T-helper 2 cell (primary cell): ENCODE measurements around the gene NKPD1.

ENCODE experiments used
- DNase-seq, 5 experiments: peaks; one replicate each; pipeline versions ENCODE4 v3.0.0 to v3.0.0-alpha.2; 2012 to 2022

NKPD1 gene

DNA sequence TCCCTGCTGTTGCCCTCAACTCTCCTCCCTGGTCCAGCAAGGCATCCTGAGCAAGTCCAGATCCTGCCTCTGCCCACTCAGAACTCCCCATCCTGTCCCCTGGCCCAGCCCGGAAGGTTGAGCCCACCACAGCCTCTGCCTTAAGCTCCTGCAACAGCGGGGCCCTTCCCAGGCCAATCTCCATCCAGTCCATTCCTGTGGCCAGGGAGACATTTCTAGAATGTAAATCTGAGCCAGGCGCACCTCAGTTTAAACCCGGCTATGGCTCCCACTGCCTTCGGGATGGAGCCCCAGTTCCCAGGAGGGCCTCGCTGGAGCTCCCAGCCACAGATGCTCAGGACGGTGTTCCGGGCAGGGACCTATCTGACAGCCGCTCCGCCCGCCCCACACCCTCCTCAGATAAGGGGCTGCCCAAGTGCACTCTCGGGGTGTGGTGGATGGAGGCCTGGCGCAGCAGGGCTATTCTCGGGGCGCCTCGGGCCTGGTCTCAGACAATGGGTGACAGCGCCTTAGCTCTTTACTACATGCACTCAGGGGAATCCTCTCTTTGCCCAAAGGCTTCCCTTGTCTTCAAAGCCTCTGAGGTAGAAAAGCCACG lies 11.9 kb upstream of the NKPD1 start:
- DNase-seq, result no peak

DNA sequence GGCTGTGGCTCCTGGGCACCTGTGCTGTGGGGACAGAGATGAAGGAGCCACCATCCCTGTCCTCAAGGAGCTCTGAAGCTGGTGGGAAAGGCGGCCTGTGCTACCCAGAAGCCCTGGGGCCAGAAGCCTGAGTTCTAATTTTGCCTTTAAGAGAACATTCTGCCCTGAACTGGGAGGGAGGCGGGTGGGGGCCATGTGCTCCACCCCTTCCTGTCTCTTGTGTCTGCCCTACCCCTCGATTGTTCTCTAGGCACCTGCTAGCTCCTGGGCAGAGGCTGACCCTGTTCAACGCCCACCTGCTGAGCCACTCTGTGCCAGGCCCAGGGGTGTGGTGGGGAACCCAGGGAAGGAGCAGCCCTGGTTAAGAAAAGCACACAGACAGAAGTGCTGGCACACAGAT lies 11.4 kb upstream of the NKPD1 start:
- DNase-seq, result peak in 1 of 5 experiments; percentile 71

DNA sequence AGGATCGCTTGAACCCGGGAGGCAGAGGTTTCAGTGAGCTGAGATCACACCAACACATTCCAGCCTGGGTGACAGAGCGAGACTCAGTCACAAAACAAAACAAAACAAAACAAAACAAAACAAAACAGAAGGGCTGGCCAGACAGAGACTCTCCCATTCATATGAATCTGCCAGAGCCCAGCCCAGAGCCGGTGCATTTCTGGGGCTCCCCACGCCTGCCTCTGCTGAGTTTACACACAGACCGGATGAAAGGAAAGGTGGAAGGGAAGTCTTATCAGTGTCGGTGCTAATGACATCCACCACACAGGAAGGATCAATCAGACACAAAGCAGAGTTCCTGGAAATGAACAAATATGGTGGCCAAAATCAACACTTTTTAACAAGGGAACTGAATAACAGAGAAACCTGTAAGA lies 10.4 kb upstream of the NKPD1 start:
- peak in 3 of 5 experiments; percentile 39 to 87 (median 51) for DNase-seq

DNA sequence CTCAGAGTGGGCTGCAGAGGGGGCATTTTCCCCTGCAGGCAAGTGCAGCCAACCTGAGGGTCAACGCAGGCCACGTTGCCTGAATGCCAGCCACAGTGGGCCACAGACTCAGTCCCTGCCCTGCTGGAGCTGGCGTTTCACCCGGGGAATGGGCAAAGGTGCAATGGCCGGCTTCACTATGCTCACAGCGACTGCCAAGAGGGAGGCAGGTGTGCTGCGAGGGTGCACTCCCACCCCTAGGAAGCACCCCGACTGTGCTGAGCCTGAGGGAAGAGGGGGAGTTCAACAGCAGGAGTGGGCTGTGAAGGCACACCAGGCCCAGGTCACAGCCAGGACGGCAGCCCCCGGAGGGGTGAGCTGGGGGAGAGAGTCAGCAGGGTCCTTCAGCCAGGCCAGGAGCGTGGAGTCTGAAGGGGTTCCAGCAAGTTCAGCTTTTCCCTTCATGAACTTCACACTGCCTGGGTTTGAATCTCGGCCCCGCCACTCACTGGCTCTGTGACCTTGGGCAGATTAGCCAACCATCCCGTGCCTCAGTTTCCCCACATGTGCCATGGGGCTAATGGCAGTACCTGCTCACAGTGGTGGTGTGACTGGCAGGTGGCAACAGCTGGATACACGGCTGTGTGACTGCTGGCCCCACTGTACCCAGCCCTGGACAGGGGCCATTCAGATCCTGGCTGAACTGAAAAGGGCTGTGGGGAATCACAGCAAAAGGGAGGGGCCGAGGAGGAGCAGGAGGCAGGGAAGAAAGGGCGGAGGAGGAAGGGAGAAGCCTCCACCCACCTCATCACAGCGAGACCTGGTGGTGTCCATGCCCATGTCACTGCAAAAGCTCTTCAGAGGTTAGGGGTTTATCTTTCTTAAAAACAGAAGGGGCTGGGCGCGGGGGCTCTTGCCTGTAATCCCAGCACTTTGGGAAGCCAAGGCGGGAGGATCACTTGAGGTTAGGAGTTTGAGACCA lies 9.6 kb upstream of the NKPD1 start:
- no peak for DNase-seq

DNA sequence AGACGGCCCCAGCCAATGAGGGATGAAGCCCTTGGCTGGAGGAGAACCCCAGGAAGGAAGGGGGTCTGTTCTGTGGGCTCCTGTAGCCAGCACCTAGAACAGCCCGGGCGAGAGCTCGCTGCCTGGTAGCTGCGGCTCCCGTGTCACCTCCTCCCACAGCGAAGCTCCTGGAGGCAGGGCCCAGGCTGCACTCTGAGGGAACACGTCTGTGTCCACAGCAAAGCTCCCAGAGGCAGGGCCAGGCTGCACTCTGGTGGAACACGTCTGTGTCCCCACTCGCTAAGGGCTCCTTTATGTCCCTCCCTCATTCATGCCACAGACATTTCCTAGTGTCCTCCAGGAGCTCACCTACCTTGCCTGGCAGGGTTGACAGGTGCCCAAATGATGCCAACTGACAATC lies 8.8 kb upstream of the NKPD1 start:
- DNase-seq, result no peak

DNA sequence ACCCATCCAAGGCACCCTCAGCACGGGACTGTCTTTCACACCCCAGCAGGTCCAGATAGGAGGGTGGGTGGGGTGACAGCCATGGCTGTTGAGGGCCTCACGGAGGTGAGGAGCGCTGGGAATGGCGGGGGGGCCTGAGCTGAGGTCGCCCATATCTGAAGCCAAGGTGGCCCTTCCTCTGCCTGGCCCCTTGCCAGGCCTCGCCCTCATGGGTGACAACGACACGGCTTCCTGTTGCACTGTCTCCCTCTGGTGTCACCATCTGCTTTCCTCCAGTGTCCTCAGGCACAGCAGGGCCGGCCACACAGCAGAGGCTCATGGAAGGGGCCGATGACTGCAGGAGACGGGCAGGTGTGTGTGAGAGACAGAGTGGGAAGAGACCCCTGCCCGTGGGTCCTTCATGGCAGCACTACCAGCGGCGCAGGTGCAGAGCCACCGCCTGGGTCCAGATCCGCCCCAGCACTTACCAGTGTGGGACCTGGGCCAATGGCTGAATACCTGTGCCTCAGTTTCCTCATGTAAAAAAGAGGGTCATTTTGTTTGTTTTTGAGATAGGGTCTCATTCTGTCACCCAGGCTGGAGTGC lies 8.1 kb upstream of the NKPD1 start:
- no peak for DNase-seq

DNA sequence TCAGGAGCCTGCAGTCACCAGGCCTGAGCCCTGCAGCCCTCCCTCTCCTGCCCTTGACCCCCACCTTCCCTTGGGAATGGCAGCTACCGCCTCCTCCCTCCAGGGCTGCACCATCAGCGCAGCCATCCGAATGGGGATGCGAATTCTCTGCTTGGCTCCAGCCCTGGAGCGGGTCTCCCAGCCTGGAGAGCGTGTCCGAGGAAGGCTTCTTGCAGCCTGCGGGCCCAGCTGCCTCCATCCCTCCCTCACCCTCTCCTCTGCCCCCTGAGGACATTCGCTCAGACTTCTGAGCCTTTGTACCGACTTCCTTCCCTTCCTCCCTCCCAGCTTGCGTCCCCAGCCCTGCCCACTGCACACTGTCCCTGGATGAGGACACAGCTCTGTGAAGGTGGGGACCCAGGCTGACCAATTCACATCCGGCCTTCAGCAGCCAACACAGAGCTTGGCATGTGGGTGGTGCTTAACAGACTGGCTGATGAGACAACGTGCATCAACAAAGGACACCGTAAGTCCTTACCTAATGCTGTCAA lies 6.0 kb upstream of the NKPD1 start:
- no peak for DNase-seq

DNA sequence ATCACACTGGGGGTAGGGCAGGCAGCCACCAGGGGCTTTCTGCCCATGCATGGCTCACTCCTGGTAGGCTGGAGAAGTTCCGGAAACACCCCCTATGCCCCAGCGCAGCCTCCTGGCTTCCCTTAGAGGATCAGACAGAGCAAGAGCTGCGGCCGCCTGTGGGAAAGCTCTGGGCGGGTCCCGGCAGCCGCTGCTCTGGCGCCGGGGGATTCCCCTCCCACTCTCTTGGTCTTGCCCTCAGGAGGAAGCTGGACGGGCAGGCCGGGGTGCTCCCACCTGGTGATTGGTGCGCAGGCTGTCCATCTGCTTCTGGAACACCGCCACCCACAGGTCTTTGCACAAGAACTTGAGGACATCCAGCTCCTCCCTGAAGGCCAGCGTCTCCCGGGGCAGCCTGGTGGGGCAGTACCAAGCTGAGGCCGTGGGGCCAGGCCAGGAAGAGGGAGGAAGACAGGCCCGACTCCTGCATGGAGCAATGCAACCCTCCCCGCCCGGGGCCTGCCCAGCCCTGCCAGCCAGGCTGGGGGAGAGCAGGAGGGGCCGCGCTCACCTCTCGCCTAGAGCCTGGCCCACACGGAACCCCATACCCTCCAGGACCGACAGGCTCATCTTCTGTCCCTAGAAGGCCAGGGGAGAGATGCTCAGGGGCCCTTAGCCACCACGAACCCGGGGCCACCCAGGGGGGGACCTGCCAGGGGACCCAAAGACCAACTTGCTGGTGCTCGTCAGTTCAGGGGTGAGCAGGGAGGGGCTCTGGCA lies 4.0 kb upstream of the NKPD1 start:
- DNase-seq, result peak; percentile 18 to 60 (median 42)

DNA sequence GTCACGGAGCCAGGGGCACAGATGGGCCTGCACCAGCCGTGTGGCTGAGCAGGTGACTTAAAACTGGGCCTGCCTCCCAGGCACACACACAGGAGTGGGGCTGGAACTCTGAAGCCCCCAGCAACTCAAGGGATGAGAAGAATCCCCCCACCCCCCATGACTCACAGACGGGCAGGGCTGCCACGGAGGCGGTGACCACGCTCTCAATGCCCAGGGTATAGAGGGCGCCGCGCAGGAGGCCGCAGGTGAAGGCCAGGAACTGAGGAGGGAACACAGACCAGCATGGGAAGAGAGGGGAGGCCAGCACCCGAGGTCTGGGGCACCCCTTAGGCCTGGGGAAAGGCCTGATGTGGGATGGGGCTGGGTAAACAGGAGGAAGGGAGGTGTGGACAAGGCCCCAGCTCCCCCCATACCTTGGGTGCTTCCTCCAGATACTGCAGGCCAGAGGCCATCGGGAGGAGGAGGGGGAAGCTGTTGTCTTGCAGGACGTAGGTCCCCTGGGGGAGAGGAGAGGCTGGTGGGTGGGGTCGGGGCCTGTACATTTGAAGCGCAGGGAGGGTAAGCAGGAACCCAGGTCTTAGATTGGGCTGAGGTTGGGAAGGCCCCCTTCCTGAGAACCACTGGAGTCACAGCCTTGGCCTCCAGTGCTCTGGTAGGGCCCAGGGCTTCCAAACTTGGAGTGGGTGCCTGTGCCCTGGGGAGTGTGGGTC lies 3.1 kb upstream of the NKPD1 start:
- DNase-seq, result no peak

DNA sequence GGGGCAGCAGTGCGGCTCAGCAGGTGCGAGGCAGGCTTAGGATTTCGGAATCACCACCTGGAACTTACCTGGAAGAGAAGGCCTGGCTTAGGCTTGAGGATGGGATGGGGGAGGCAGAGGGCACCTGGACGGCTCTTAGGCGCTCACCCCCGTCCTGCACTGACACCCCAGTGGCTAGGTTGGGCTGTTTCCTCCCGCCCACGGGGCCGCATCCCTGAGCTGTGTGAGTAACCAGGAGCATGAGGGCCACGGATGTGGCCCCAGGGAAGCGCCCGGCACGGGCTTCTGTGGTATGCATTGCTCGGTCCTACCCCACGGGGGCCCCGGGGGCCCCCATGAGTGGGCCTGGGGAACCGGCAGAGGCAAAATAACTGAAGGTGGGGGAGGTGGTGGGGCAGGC lies 2.4 kb upstream of the NKPD1 start:
- no peak for DNase-seq

DNA sequence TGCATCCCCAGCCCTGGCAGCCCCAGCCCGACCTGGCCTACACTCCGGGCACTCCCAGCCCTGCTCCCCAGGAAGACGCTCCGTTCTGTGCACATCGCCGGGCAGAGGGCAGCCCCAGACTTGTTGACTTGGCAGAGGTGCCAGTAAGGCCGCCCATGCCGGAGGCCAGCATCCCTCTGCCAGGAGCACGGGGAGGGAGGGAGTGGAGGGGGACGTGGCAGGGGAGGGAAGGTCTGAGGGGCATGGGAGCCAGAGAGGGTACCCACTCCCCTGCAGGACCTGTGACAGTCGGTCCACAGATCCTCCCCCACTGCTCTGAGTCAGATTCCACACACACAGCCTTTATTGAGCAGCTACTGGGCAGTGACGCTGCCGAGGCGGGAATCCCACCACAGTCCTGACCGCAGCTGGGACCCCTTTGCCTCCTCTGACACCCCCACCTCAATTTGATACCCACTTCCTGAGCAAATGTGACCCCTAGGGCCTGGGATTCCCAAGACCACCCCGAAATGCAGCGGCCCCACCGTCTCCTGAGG lies 1.9 kb upstream of the NKPD1 start:
- no peak for DNase-seq

DNA sequence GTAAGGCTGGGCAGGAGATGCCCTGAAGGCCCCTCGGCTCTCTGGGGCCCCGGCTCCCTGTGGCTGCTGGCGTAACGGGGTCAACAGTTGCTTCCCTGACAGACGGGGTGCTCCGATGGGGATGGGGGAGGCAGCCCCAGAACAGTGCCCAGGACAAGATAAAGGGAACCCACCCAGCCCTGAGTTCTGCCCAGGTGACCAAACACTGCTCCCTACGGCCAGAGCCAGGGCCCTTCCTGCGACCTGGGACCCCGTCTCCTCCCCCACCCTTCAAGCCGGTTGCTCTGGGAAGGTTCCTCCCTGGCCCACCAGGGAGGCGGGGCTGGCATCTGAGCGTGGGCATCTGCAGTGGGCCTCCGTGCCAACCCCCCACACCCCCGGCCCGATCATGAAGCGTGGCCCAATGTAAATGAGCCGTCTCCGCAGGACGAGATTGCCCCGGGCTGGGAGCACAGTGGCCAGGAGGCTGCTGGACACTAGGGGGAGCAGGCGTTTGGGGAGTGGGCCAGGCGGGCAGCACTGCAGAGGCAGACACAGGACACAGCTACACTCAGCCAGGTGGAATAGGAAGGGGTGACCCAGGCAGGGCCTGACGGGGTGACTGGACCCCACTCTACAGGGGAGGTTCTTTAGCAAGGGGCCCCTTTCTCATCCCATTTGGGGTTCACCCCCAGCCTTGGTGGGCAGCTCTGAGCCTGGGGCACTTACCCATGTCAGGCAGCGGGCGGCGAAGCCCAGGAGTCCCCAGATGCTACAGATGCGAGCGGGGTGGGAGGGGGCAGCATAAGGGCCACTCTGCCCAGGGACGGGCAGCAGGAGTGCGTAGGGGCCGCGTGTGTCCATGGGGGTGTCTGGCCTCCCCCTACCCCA lies 1.2 kb upstream of the NKPD1 start:
- DNase-seq, result no peak

DNA sequence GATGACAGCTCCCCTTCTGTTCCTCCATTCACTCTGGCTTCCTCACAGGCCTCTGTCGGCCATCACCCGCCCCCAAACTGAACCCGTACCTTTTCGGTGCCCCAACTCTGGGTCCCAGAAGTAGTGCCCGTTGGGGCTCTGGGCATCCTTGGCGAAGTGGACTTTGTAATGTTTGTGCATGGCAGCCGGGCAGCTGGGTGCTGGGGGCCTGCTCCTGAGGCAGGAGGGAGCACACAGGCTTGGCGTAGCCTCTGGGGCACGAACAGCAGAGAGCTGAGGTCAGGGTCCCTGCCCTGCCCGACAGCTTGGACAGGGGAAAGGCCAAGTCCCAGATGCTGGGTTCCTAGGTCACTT lies 834 bp downstream of the NKPD1 start:
- no peak for DNase-seq

DNA sequence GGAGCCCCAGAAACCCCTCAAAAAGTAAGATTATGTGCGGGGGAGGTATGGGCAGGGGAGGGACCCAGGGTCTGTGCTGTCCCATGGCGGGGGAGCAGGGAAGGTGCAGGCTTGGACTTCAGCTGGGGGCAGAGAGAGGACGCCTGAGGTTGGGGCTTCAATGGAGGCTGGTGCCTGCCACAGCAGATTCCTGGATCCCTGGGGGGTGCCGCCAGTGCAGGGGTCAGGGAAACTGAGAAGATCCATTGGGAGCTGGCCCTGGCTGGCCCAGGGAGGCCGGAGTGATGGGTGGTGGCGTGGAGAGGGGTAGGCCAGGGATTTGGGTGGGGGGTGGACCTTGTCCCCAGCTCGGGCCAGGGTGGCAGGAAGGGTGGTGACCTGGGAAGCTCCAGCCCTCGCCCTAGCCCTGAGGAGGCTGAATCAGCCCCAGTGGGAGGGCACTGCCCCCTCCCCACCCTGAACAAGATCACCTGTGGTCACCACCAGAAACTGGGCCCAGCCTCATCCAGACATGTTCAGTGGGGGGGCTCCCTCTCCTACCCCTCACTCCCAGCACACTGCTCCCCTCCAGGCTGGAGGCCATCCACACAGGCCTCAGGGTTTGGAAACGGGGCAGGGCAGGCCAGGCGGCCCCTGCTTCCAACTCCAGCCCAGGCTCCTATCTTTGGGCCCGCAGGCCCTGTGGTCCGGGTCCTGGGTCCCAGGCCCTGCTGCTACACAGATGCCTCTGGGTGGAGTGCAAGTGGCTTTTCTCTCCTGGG lies 1.4 kb downstream of the NKPD1 start:
- no peak for DNase-seq

DNA sequence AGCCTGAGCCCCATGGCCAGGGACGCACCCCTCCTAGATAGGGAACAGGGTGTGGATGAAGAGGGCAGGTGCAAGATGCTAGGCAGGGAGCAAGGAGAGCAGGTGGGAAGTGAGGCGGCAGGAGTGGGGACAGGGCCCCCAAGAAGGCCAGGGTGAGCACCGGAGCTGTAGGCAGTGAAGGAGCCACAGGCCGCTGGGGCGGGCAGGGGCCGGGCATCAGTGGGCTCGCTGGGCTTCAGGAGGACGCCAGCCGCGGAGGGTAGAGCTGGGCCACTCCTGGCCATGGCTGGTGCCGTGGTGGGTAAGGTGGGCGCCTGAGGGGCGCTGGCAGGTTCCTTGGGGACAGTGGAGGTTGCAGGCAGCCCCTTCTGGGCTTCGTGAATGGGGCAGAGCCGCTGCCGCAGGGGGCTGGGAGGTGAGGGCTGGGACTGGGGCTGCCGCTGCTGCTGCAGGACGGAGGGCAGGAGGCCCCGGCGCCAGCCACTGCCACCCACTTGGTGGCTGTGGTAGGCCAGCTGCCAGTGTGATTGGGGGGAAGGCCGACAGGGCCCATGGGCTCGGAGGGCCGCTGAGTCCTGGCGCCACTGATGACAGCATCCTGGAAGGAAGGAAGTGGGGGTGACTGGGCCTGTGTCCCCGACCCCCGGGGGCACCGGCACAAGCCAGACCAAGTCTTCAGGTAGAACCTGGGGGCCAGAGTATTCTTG lies 2.1 kb downstream of the NKPD1 start:
- DNase-seq, result no peak

DNA sequence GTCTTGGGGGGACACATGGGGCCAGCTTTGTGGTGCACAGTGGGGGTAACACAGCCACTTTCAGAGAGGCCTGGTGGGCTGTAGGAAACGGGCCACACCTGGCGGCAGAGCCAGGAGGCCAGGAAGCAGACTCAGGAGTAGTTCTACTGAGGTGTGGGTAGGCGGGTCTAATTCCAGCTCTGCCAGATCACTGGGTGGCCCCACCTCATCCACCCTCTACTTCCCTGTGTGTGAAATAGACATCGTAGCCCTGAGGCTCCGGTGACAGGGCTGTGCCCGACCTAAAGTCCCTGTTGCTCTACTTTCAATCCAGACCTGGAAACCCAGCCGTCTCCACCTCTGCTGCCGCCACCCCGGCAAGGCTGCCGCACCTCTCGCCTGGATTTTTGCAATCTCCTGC lies 4.0 kb downstream of the NKPD1 start:
- no peak for DNase-seq

DNA sequence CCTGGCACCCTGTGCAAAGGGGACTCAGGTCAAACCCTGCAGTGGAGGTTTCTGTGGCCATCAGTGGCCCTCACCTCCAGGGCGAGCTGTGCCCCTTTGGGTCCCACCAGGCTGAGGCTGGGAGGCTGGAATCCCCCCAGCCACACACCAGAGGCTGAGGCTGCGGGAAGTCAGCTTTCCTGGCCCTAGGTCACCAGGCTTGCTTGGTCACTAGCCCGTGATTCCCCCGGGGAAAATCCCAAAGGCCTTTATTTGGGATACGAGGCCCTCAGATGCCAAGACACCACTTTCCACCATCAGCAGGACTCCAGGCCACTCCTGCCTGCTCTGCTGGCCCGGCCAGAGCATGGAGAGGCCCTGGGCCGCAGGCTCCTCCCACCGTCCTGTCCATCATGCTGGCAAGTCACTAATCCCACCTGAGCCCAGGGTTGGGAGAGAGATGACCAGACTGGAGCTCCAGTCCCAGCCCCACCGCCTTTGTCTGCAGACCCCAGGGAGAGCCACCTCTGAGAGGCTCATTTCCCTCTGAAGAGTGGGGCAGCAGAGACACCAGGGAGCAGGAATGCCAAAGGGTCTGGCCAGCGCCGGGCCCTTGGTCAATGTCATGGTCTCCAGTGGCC lies 4.7 kb downstream of the NKPD1 start:
- no peak for DNase-seq

DNA sequence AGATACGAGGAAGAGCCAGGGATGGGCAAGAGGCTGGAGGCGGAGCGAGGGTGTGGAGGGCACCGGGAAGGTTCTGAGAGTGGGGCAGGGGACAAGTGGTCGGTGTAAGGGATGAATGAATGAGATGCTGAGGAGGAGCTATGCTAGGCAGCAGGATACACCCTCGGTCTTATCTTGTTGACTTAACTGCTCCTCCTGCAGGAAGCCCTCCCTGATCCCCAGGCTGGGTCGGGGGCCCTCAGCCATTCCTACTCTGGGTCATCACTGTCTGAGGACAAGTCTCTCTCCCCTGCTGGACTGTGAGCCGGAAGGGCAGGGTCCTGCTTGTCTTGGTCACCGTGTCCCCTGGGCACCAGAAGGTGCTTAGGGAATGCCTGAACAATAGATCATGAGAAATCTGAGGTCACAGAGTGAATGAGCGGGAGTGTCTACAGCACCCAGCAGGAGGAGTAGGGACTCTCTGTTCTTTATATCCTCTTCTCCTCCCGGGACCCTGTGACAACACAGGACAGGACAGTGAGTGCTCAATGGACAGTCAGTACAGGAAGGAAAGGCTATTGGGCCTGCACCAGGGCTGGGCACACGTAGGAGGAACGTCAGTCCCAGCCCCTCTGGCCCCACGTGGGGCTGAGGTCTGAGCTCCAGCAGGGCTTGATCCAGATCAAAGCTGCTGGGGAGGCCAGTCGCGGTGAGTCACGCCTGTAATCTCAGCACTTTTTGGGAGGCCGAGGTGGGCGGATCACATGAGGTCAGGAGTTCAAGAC lies 6.5 kb downstream of the NKPD1 start:
- DNase-seq, result no peak
